ENCODE data around the gene SLC16A3.

The SLC16A3 gene

GRCh38 chr17:82224666-82225065 is 4.2 kb upstream of the SLC16A3 start:
- DNase-seq: no peak

DNA sequence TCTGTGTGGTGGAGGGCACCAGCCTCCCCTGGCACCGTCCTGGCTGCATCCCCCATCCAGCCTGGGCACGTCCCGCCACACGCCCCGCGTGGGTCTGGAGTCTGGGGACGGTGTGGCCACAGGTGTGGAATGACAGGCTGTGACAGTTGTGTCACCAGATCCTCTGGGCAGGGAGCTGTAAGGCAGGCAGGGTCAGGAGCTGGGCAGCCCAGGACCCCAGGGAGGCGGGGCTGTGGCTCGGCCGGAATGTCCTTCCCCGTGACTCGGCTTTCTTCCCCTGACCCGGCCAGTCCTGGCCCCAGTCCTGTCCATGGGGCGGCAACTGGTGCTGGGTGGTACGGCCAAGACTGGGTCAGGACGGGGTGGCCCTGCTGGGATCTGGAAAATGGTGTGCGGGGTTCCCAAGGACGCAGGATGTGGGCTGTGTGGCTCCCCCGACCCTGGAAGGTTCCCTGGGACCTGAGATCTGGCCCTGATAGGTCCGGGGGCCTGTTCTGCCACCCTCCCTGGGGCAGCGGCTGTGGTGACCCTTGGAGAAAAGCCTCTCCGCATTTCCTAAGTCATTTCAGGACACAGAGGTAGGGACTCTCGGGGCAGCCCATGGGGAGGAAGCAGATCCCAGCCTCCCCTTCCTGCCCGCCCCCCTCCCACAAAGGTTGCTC is 3.3 kb upstream of the SLC16A3 start:
- no peak for DNase-seq

DNA sequence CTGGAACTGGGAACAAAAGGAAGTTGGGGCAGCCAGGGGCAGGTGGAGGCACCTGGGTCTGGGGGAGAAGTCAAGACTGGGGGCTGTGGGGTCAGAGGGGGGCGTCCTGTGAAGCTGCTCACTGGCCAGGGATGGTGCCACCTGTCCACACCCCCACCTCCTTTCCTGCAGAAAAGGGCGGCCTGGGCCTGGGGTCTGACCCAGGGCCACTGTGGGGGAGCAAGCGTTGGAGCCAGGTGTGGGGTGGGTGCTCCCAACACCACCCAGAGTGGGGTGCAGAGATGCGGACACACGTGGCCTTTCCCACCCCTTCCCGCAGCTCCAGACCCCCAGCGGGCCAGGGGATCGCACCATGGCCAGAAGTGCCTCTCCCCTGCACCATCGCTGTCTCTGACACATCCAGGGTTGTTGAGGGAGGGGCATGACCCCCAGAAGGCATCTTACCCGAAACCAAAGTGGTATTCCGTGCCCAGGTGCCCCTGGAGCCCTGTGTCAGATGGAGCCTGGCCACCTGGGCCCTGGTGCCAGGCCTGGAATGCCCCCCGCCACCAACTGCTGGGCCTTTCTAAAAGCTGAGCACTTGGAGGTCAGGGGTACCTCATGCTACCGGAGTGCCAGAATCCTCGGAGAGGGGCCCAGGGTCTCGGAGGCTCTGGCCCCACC is 2.6 kb upstream of the SLC16A3 start:
- no peak for DNase-seq

GRCh38 chr17:82226809-82227628 is 1.8 kb upstream of the SLC16A3 start:
- no peak for DNase-seq

GRCh38 chr17:82227629-82228277 is 1.1 kb upstream of the SLC16A3 start:
- no peak for DNase-seq

DNA sequence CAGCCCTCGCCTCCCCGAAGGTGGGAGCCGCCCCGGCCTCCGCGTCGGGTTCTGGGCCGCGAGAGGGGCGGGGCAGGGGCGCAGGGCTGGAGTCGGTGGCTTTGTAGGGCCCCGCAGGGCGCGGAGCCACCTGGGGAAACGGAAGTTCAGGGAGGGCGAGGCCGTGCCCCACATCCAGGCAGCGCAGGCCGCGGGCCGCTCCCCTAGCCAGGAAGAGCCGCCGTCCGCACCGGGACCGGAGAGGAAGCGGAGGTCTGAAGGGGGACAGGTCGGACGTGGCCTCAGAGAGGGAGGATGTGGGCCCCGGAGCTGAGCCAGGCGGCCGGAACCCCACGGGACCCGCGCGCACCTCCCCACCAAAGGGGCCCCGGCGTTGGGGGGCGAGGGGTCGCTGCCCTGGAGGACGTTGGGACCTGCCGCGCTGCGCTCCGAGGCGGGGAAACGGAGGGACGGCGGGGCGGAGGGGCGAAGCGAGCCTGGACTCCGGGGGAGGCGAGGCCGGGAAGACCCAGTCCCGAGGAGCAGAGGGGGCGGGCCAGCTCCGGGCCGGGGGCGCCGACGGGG is 482 bp upstream of the SLC16A3 start:
- DNase-seq: no peak

DNA sequence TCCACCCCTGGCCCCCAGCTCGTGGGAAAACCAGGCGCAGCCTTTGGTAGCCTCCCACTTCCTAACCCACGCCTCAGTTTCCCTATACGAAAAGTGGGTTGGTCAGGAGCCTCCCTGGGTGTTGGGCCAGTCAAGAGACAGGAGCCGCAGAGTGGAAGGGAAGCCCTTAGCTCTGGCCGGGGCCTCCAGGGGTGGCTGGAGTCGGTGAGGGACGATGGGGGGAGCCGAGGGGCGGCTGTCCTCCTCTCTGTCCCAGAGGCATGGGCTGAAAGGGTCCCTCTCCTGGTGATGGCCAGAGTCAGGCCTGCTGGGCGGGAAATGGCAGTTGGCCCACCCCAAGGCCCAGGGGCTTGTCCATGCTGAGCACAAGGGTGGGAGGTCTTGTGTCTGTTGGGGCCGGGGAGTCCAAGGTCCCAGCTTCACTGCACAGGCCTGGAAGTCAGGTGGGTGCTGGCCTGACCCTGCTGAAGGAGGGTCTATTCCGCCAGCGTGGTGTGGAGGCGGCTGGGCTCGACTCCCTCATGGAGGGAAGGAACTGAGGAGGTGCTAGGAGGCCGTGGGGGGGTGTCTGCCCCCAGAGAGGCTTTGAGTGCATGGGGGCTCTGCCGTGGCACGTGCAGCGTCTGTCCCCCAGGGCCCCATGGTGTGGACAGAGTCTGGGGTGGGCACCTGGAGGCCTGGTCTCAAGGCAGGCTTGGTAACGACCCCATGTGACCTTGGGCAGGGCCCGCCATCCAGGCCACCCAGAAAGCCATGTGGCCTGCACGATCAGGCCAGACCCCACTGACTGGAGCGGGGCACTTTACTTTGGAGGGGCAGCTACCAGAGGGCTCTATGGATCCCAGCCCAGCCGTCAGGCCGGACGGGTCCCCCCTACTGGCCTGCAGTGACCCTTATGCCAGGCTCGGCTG is 1.1 kb downstream of the SLC16A3 start:
- DNase-seq: no peak

DNA sequence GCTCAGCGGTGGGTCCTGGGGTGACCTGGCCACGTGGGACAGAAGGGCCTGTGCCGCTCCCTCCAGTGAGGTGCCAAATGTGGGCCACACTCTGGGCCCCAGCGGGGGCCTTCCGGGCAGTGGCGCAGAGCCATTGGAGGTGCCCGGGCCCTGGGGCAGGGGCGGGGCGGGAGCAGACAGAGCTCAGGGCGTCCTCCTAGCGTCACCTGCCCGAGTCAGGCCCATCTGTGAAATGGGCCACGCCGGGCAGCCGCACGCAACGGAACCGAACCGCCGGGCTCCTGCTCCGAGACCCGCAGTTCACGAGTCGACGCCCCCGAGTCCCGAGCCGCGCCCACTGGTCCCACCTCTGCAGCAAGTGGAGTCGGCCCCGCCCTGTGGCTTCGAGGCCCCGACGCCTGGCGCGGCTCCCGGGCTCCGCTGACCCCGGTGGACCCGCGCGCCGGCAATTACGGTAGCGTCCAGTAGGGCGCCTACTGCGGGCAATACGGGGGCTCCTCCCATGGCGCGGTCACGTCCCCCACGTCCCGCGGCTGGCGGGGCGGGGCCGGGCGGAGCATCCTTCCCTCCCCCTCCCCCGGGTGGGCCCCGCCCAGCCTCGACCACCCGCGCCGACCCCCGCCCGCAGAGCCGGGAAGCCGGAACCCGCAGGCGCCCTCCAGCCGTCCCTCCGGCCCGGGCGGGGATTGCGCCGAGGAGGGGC is 1.9 kb downstream of the SLC16A3 start:
- no peak for DNase-seq

DNA sequence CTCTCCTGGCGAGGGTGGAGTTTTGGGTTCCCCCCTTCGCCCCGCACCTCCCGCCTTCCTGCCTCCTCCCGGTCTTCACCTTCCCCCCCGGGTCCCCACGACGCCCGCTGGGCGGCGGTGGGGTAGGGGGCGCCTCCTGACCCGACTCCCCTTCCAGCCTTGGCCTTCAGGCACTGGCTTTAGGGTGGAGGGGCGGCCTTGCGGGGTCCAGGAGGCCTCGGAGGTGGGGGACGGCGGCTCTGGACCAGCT is 2.4 kb downstream of the SLC16A3 start:
- DNase-seq: no peak

GRCh38 chr17:82231562-82232321 is 2.9 kb downstream of the SLC16A3 start:
- DNase-seq: no peak

DNA sequence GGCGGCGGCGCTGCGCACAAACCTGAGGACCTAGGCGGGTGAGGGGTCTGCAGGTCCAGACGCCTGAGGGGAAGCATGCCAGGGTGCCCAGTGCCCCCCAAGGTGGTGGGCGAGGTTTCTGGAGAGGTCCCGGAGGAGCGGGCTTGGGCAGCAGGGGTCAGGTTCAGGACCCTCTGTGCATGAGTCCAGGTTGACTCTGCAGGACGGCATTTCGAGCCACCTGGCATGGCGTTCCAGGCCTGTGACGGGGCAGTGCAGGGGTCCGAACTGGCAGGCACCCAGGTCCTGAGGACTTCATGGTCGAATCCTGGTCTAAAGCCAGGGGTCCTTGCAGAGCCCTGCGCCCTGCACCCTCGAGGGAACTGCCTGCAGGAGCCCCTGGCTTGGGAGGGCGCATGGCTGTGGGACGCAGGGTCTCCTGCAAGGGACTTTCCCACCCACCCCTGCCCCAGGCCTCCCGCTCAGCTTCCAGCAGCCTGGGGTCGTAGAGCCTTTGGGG is 3.5 kb downstream of the SLC16A3 start:
- DNase-seq: no peak

DNA sequence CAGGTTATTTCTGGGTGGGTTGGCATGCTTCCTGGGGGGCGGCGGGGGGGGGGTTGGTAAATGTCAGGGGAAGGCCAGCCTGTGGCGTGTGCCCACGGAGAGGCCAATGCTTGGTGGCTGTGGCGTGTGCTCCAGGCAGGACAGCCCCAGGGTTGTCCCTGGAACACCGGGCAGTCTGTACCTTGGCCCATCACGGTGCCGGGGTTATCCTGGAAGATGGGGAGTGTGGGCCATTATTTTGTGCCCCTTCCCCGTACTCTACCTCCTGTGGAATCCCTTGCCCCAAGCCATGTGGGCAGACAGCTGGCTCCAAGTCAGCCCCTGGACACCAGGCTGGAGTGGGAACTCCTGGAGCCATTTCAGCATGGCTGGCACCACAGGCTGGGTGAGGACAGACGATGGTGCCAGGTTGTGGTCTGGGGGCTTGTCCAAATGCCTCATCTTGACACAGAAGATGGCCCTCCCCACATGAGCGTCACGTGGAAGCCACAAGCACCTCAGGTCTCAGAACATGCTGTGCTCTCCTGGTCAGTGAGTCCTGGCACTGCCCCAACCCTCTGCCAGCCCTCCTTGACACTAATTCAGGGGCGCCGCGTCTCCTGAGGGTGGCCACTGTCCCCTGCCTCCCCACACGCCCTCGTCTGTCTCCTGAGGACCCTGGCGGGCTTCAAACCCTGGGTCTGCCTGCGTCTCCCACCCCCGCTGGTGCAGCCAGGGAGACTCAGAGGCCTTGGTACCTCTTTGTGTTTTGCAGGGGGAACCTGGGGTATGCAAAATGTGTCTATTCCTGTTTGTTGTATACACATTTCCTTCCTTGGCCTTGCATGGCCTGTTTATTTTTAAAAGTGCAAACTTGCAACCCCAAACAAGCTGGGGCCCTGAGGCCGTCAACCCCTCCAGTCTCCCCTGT is 4.3 kb downstream of the SLC16A3 start:
- DNase-seq: no peak

DNA sequence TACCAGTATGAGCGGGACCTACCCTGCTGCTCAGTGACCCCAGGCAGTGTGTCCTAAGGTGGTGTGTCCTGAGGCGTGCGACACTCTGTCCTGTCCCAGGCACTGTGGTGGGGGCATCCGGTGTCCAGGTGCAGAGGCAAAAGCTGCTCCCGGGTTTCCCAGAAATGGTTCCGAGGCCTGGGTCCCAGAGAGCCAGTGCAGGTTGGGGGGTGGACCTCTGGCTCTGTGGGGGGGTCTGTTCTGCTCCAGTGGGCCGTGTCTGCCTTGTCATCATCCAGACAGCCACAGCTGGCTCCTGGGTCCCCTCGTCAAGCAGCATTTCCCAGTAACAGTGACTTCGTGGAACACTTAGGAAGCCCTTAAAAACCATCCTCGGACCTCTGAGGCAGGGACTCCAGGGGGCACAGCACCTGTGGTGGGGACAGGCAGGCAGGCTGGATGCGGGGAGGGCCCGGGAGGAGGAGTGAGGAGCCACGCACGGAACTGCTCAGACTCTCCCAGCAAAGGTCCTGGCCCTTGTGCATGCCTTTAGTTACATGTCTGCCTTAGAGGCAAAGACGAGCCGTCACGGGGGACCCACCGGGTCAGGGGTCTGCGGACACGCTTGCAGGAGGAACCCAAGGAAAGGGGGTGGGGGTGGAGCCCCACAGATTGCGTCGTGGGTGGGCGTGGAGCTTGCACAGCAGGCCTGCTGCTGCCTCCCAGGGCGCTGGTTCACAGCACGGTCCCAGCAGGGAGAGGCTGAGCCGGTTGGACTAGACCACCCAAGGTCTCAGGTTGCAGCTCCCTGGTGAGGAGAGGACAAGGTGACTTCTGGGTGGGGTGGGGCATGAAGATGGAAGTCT is 5.6 kb downstream of the SLC16A3 start:
- DNase-seq: no peak

DNA sequence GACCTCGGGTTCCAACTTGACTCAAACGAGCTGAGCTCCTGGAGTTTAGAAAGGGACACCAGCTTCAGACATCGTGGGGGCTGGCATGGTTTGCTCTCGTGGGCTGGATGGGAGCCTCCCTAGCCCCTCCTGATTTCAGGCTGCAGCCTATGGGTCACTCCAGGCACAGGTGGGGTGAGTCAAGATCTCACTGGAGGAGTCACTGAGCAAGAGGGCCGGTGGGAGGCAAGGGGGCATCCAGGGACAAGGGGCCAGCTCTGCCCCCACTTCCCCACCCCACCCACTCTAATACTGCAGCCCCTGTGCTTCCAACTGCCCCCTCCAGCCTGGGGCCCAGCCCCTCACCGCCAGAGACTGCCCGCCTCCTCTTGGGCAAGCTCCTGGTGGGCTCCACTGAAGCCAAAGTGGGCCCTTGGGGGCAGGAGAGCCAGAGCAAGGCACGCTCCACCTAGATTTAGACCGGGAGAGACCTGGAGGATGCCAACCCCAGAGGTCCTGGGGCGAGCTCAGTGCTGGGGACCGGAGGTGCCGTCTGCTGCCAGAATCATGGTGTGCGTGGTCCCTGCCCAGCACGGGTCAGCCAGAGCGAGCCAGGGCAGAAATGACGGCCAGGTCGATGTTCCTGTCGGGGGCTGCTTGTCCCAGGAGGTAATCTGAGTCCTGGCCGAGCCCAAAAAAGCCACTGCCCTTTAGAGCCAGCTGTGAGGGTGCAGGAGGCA is 6.4 kb downstream of the SLC16A3 start:
- DNase-seq: no peak

GRCh38 chr17:82235775-82236141 is 6.9 kb downstream of the SLC16A3 start:
- DNase-seq: no peak

DNA sequence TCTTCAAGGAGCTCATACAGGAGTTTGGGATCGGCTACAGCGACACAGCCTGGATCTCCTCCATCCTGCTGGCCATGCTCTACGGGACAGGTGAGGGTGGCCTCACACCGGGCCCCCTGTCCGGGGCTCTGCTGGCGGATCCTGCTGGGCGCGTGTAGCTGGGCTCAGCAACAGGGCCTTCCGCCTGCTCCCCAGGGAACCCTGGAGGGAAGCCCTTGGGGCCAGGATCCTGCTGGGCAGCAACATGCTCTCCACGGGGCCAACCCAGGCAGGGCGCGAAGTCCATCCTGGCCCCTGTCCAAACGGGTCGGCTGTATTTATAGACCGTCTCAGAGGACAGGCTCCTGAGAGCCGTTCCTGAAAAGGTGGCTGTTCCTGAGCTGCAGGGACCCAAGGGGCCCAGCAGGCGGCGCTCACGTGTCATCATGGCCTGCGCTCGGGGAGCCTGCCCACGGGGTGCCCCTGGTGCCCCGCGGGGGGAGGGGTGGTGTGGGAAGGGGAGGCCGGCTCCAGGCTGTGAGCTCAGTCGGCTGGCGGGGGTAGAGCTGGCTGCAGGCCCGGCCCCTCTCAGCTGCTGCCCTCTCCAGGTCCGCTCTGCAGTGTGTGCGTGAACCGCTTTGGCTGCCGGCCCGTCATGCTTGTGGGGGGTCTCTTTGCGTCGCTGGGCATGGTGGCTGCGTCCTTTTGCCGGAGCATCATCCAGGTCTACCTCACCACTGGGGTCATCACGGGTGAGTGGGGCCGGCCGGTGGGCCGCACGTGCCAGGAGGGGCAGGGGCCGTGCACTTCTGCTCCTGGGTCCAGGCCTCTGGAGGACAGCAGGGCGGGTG is 7.5 kb downstream of the SLC16A3 start:
- no peak for DNase-seq

Data from NK-92 treated with Interleukin-12 subunit alpha and Interleukin-12 subunit beta, amount 100 ng/mL, for 24 hours (cell line).